Nephron progenitor cell (in vitro differentiated cells): ENCODE results near the gene GFRA3.
"Not testable (repeated sequence)": the region's sequence is repeated elsewhere in the genome, so short reads cannot be mapped to it uniquely, and the experiment has no call there.

Experiments used
- DNase-seq: peaks from one replicate; pipeline ENCODE4 v3.0.0; 2021
- H3K27ac Mint-ChIP-seq: 2 replicates; pipeline ENCODE4 v1.8.0; 2021; ENCODE audit warnings: mild to moderate bottlenecking, moderate library complexity, mixed read lengths
- H3K27me3 Mint-ChIP-seq: 2 replicates; pipeline ENCODE4 v1.8.0; 2021; ENCODE audit warnings: mild to moderate bottlenecking, low read depth, mixed read lengths; ENCODE audit not compliant: poor library complexity
- H3K36me3 Mint-ChIP-seq: 2 replicates; pipeline ENCODE4 v1.8.0; 2021; ENCODE audit warnings: low read depth, mixed read lengths
- H3K4me1 Mint-ChIP-seq: 2 replicates; pipeline ENCODE4 v1.8.0; 2021; ENCODE audit warnings: mixed read lengths
- H3K4me3 Mint-ChIP-seq: 2 replicates; pipeline ENCODE4 v1.8.0; 2021; ENCODE audit warnings: mild to moderate bottlenecking, moderate library complexity, mixed read lengths
- H3K9me3 Mint-ChIP-seq: 2 replicates; pipeline ENCODE4 v1.8.0; 2021; ENCODE audit warnings: mild to moderate bottlenecking, moderate library complexity, mixed read lengths
- CTCF ChIP-seq: fragments of 200-600 bp; sonication (generic); IDR thresholded peaks from 2 replicates; pipeline ENCODE4 v1.5.0; 2021; ENCODE audit warnings: antibody characterized with exemption

The GFRA3 gene

GRCh38 chr5:138274189-138274853 is at the start of gene GFRA3:
Gene GFRA3, minus strand, starts transcription at chr5:138274621. Its CDS starts 197 bp downstream, at chr5:138274424.
- no peaks in the 10 kb centered on the region for H3K36me3 Mint-ChIP-seq
- peak within 1 kb of the TSS; percentile 76 for H3K4me3 Mint-ChIP-seq
- peaks cover 32% of the 10 kb centered on the region for H3K4me1 Mint-ChIP-seq
- no peak within 1 kb of the TSS for H3K27ac Mint-ChIP-seq
- H3K27me3 Mint-ChIP-seq, result peaks cover 43% of the 10 kb centered on the region
- no peak for TF ChIP-seq CTCF
- peak; percentile 72 for DNase-seq
- H3K9me3 Mint-ChIP-seq, result peaks cover 6% of the 10 kb centered on the region

GRCh38 chr5:138318211-138318610 is 43.8 kb upstream of the GFRA3 start:
- not testable (repeated sequence) for H3K27ac Mint-ChIP-seq, DNase-seq, H3K9me3 Mint-ChIP-seq, H3K4me1 Mint-ChIP-seq, H3K4me3 Mint-ChIP-seq, H3K27me3 Mint-ChIP-seq
- H3K36me3 Mint-ChIP-seq, result peaks cover 26% of the 10 kb centered on the region

GRCh38 chr5:138316355-138316754 is 41.9 kb upstream of the GFRA3 start:
- no peak for DNase-seq
- Mint-ChIP-seq H3K9me3 (no peaks in the 10 kb centered on the region), H3K27ac (no peak overlapping the region), H3K36me3 (peaks cover 43% of the 10 kb centered on the region), H3K27me3 (no peaks in the 10 kb centered on the region), H3K4me3 (no peak overlapping the region), H3K4me1 (no peaks in the 10 kb centered on the region)
- no peak for TF ChIP-seq CTCF

GRCh38 chr5:138315751-138316278 is 41.4 kb upstream of the GFRA3 start:
- DNase-seq, result no peak
- no peaks in the 10 kb centered on the region for H3K4me1 Mint-ChIP-seq
- no peak overlapping the region for H3K4me3 Mint-ChIP-seq
- H3K27me3 Mint-ChIP-seq, result no peaks in the 10 kb centered on the region
- peaks cover 48% of the 10 kb centered on the region for H3K36me3 Mint-ChIP-seq
- H3K27ac Mint-ChIP-seq, result no peak overlapping the region
- no peak for TF ChIP-seq CTCF
- H3K9me3 Mint-ChIP-seq, result no peaks in the 10 kb centered on the region

- H3K4me3 Mint-ChIP-seq, result no peak overlapping the region
- DNase-seq, result no peak
- H3K36me3 Mint-ChIP-seq, result peaks cover 39% of the 10 kb centered on the region
- no peaks in the 10 kb centered on the region for H3K4me1 Mint-ChIP-seq
- H3K9me3 Mint-ChIP-seq, result no peaks in the 10 kb centered on the region
- no peak overlapping the region for H3K27ac Mint-ChIP-seq
- no peak for TF ChIP-seq CTCF
- no peaks in the 10 kb centered on the region for H3K27me3 Mint-ChIP-seq
These were observed 31.4 kb upstream of the GFRA3 start for GRCh38 chr5:138305797-138306196.

GRCh38 chr5:138303372-138303771 is 29.0 kb upstream of the GFRA3 start:
- Mint-ChIP-seq H3K27ac (peak overlapping the region; percentile 19), H3K36me3 (peaks cover 45% of the 10 kb centered on the region), H3K4me1 (no peaks in the 10 kb centered on the region), H3K27me3 (no peaks in the 10 kb centered on the region), H3K4me3 (no peak overlapping the region), H3K9me3 (peaks cover 6% of the 10 kb centered on the region)
- DNase-seq, result no peak
- no peak for TF ChIP-seq CTCF
